Activated CD4-positive, alpha-beta T cell treated with anti-CD3 and anti-CD28 coated beads for 36 hours (primary cell): ENCODE data around the gene XYLT2. TPM values are rescaled to one million over a fixed set of nuclear protein-coding genes. Genes with fewer than 3 reads are reported as not detected.

Experiments used
- ATAC-seq: fragments of 200-7000 bp; cut with Tn5 transposase; one replicate; pipeline ENCODE4 v1.10.0; 2021; ENCODE audit warnings: mild to moderate bottlenecking, moderate library complexity
- CTCF ChIA-PET: fragments of 350-600 bp; sonication (Branson Sonifier 250); formaldehyde crosslinking; loops from one replicate; lab custom pipeline; 2021; ENCODE audit warnings: antibody characterized with exemption; lab: Charles Lee
- POLR2A ChIA-PET: fragments of 350-600 bp; sonication (Branson Sonifier 250); formaldehyde crosslinking; loops from one replicate; lab custom pipeline; 2021; ENCODE audit warnings: antibody characterized with exemption, inconsistent platforms; lab: Charles Lee
- DNase-seq: peaks from one replicate; pipeline ENCODE4 v3.0.0-alpha.2; 2020
- H3K27ac Mint-ChIP-seq: one replicate; pipeline ENCODE4 v1.8.0; 2021; ENCODE audit warnings: mixed read lengths
- H3K27me3 Mint-ChIP-seq: one replicate; pipeline ENCODE4 v1.8.0; 2021; ENCODE audit warnings: mixed read lengths
- H3K36me3 Mint-ChIP-seq: one replicate; pipeline ENCODE4 v1.8.0; 2021; ENCODE audit warnings: low read depth, mixed read lengths
- H3K4me1 Mint-ChIP-seq: one replicate; pipeline ENCODE4 v1.8.0; 2021; ENCODE audit warnings: mixed read lengths
- H3K4me3 Mint-ChIP-seq: one replicate; pipeline ENCODE4 v1.8.0; 2021; ENCODE audit warnings: mild to moderate bottlenecking, moderate library complexity, mixed read lengths
- H3K9me3 Mint-ChIP-seq: one replicate; pipeline ENCODE4 v1.8.0; 2021; ENCODE audit warnings: low read depth, mixed read lengths
- intact Hi-C, 2 experiments: fragments of 100-400 bp; cut with DNase I in 1 of 2; cut with micrococcal nuclease in 1 of 2; formaldehyde crosslinking; loops; one replicate each; pipeline versions ENCODE4 v1.14.2 to v1.15.1; 2022 to 2024; cut with DNase I, micrococcal nuclease
- total RNA-seq, 2 experiments: library from RNA; stranded (reverse); gene quantifications; one replicate each; pipeline ENCODE4 v1.2.3, GENCODE V29; 2021

The XYLT2 gene
- total RNA-seq, 2 experiments from 2014 or later = 29.8 to 30.4 TPM

DNA sequence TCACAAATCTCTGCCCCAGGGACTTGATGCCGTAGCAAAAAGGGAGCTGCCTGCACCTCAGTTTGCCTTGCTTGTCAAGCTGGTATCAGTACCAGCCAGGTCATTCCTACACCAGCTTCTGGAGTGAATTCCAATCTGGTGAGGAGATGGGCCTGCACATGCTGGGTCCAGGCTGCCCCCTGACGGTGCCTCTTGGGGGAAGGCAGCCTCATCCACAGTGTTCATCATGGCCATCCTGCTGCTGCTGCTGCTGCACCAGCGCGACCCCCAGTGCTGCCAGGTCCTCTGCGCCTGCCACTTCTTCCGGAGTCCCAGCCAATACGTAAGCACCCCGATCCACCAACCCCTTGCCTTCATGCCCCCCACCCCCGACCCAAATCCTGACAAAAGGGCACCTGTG, 18.8 kb downstream of the XYLT2 start:
- H3K27ac Mint-ChIP-seq = no peak overlapping the region
- intact Hi-C loops = loop anchor here in 1 of 2 experiments (5.0 kb wide), 1 partner anchor 33 kb away; the partner anchor contains the start of gene LRRC59
- H3K9me3 Mint-ChIP-seq = no peaks in the 10 kb centered on the region
- ATAC-seq (no peak), DNase-seq (no peak)
- no peak overlapping the region for H3K4me3 Mint-ChIP-seq
- ChIA-PET CTCF (interaction anchor here (0.6 to 1.3 kb wide), 3 partner anchors 33 to 164 kb away, joined by 3 read pairs; partner anchors contain the start of gene LRRC59), POLR2A (no interaction called here)
- H3K36me3 Mint-ChIP-seq = peaks cover 17% of the 10 kb centered on the region
- no peaks in the 10 kb centered on the region for H3K27me3 Mint-ChIP-seq
- H3K4me1 Mint-ChIP-seq = peaks cover 8% of the 10 kb centered on the region

DNA sequence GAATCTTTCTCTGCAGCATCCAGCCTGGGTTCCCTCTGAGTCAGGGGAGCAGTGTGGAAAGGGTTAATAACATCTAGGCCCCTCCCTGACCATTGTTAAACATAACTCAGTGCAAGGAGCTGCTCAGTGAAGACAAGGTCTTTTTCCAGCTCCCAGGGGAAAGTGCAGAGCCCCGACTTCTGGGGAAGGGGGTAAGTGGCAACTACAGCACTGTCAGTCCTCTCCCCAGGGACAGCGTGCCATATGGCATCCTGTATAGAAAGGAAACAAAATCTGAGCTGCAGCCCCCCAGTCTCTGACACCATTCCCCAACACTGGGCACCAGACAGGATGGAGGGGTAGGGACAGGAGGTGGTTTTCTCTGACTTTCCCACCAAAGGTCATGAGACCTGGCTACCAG, 19.2 kb downstream of the XYLT2 start:
- Mint-ChIP-seq H3K4me1 (peaks cover 8% of the 10 kb centered on the region), H3K27ac (no peak overlapping the region), H3K27me3 (no peaks in the 10 kb centered on the region), H3K4me3 (no peak overlapping the region), H3K36me3 (peaks cover 22% of the 10 kb centered on the region), H3K9me3 (no peaks in the 10 kb centered on the region)
- ATAC-seq = no peak
- intact Hi-C loops = no loop called here
- DNase-seq = no peak
- ChIA-PET POLR2A (no interaction called here), CTCF (interaction anchor here (0.6 to 1.3 kb wide), 8 partner anchors 14 to 277 kb away, joined by 3 to 5 read pairs (median 3); partner anchors contain the start of gene LRRC59)

DNA sequence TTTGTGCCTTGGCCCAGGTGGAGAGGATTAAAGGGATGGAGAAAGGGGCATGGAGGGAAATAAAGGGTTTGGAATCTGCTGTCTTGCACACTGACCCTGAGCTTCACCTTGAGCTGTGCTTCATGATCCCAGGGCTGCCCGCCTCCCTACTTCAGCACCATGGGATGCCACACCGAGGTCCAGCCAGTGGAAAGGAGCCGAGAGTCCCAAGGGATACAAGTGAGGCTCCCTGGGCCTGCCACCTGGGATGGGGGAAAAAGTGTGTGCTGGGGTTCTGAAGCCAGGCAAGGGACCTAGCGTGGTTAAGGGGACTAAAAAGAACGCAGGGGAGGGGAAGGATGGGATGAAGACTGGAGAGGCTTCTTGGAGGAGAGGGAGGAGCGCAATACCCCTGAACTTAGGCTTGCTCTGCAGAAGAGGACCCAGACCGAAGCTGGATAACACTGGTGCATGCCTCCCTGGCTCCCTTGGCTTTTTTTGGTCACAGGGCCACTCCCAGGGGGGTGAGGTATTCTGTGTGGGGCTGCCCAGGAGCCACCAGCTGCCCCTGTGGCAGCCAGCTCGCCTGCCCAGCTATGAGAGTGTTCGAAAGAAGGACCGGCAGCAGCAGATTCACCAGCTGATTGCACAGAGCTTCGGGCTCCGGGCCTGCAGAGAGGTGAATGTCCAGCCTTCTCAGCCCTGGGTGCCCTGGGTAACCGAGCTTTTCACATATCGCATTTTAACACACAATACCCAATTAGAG, 19.9 kb downstream of the XYLT2 start:
- Mint-ChIP-seq H3K36me3 (peaks cover 26% of the 10 kb centered on the region), H3K9me3 (no peaks in the 10 kb centered on the region), H3K4me1 (peaks cover 10% of the 10 kb centered on the region), H3K4me3 (no peak overlapping the region), H3K27ac (no peak overlapping the region), H3K27me3 (no peaks in the 10 kb centered on the region)
- no peak for ATAC-seq
- intact Hi-C loops = no loop called here
- ChIA-PET CTCF (interaction anchor here (0.6 to 1.3 kb wide), 9 partner anchors 15 to 278 kb away, joined by 3 to 5 read pairs (median 4); partner anchors contain the start of gene LRRC59), POLR2A (no interaction called here)
- no peak for DNase-seq

DNA sequence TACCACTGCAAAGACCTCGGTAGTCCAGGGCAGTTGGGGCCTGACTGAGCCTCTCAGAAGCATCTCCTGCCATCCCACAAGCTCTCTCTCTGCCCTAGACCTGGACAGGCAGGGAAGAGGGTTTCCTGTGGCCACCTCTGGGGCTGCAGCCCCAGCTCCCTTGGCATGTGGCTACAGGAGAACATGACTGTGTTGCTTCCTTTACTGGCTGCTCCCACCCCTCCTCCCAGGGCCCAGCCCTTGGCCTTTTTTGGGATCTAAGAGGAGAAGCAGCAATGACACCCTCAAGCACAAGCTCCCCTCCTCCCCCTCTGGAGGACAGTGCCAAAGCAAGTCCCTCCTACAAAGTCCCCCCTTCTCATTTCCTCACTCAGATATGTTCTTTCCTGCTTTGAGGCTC, 21.5 kb downstream of the XYLT2 start:
- DNase-seq (no peak), ATAC-seq (no peak)
- Mint-ChIP-seq H3K27ac (no peak overlapping the region), H3K4me1 (peaks cover 15% of the 10 kb centered on the region), H3K4me3 (no peak overlapping the region), H3K27me3 (no peaks in the 10 kb centered on the region), H3K9me3 (no peaks in the 10 kb centered on the region), H3K36me3 (peaks cover 33% of the 10 kb centered on the region)
- intact Hi-C loops = no loop called here
- CTCF ChIA-PET = no interaction called here
- POLR2A ChIA-PET = no interaction called here

DNA sequence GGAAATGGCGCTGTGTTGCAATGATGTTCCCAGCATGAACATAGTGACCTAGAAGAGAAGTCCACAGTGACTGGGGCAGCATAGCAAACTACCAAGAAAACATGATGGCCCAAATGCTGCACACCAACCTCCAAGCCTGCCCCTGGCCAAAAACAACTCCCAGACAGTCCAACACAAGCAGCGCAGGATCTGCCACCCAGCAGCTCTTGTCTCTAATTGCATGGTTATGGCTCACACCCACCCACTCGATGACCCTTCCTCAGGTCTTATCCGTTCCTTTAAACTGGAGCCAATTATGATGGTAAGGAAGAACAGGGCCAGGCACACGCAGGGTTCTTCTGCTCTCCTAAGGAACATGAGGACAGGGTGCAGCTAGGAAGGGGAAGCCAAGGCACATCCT, 24.1 kb downstream of the XYLT2 start:
- ATAC-seq = no peak
- ChIA-PET POLR2A (no interaction called here), CTCF (interaction anchor here (1.5 to 5.4 kb wide), 4 partner anchors 8 to 27 kb away, joined by 5 to 31 read pairs (median 18); partner anchors contain the start of gene LRRC59)
- peaks cover 22% of the 10 kb centered on the region for H3K4me1 Mint-ChIP-seq
- H3K27ac Mint-ChIP-seq = no peak overlapping the region
- intact Hi-C loops = loop anchor here in 1 of 2 experiments (5.0 kb wide), 2 partner anchors 107 to 337 kb away; partner anchors contain the start of genes ANKRD40 and RSAD1
- H3K27me3 Mint-ChIP-seq = no peaks in the 10 kb centered on the region
- no peak for DNase-seq
- peaks cover 37% of the 10 kb centered on the region for H3K36me3 Mint-ChIP-seq
- H3K9me3 Mint-ChIP-seq = no peaks in the 10 kb centered on the region
- H3K4me3 Mint-ChIP-seq = no peak overlapping the region

DNA sequence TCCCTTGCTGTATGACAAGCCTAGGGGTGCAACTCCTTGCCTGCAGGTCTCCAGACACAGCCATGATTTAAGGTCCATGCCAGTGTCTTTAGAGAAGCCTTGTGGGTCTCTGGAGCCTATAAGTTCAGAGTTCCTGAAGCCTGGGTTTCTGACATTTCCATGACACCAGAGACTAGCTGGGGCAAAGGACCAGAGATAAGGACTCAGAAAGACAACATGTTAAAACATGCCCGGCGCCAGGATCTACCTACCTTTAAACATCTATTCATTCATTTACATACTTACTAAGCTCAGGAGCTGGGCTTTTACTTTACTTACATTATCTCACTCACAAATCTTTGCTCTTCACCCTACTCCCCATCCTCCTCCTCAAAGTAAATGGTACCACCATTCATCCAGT, 25.6 kb downstream of the XYLT2 start:
- Mint-ChIP-seq H3K36me3 (peaks cover 46% of the 10 kb centered on the region), H3K27ac (peak overlapping the region; percentile 99), H3K4me3 (peak overlapping the region; percentile 89), H3K27me3 (no peaks in the 10 kb centered on the region), H3K9me3 (no peaks in the 10 kb centered on the region), H3K4me1 (peaks cover 22% of the 10 kb centered on the region)
- ChIA-PET CTCF (interaction anchor here (0.9 to 5.4 kb wide), 3 partner anchors 10 to 26 kb away, joined by 4 to 31 read pairs (median 28); partner anchors contain the start of gene LRRC59), POLR2A (interaction anchor here (0.7 kb wide), 1 partner anchor 25 kb away, joined by 8 read pairs; no protein-coding TSS in a partner anchor)
- DNase-seq (no peak), ATAC-seq (no peak)
- intact Hi-C loops = loop anchor here in 1 of 2 experiments (5.0 kb wide), 2 partner anchors 106 to 336 kb away; partner anchors contain the start of genes ANKRD40 and RSAD1

DNA sequence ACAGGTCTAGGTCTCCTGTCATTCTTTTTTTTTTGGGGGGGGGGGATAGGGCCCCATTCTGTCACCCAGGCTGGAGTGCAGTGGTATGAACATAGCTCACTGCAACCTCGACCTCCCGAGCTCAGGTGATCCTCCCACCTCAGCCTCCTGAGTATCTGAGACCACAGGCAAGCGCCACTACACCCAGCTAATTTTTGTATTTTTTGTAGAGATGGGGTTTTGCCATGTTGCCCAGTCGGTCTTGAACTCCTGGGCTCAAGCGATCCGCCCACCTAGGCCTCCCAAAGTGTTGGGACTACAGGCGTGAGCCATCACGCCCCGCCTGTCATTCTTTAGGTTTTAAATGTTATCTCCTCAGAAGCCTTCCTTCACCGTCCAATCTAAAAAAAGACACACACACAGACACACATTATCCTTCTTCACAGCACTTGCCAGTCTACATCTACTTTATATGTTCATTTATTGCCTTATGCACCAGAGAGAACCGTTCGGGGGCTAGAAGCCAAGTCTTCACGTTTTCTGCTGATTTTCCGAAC, 26.4 kb downstream of the XYLT2 start:
- ChIA-PET CTCF (interaction anchor here (0.9 to 5.4 kb wide), 3 partner anchors 9 to 25 kb away, joined by 4 to 31 read pairs (median 28); partner anchors contain the start of gene LRRC59), POLR2A (interaction anchor here (0.6 to 0.7 kb wide), 2 partner anchors 26 to 79 kb away, joined by 3 to 8 read pairs; no protein-coding TSS in a partner anchor)
- peak overlapping the region; percentile 99 for H3K27ac Mint-ChIP-seq
- no peak for DNase-seq
- H3K36me3 Mint-ChIP-seq = peaks cover 43% of the 10 kb centered on the region
- ATAC-seq = no peak
- peaks cover 22% of the 10 kb centered on the region for H3K4me1 Mint-ChIP-seq
- intact Hi-C loops = loop anchor here (1.0 to 5.0 kb wide), 6 partner anchors 25 to 889 kb away; partner anchors contain the start of genes XYLT2 (in 2 of the 2), ANKRD40 (in 1 of the 2), LRRC59 (in 1 of the 2) and MBTD1 (in 1 of the 2)
- H3K27me3 Mint-ChIP-seq = no peaks in the 10 kb centered on the region
- H3K9me3 Mint-ChIP-seq = no peaks in the 10 kb centered on the region
- H3K4me3 Mint-ChIP-seq = peak overlapping the region; percentile 89

DNA sequence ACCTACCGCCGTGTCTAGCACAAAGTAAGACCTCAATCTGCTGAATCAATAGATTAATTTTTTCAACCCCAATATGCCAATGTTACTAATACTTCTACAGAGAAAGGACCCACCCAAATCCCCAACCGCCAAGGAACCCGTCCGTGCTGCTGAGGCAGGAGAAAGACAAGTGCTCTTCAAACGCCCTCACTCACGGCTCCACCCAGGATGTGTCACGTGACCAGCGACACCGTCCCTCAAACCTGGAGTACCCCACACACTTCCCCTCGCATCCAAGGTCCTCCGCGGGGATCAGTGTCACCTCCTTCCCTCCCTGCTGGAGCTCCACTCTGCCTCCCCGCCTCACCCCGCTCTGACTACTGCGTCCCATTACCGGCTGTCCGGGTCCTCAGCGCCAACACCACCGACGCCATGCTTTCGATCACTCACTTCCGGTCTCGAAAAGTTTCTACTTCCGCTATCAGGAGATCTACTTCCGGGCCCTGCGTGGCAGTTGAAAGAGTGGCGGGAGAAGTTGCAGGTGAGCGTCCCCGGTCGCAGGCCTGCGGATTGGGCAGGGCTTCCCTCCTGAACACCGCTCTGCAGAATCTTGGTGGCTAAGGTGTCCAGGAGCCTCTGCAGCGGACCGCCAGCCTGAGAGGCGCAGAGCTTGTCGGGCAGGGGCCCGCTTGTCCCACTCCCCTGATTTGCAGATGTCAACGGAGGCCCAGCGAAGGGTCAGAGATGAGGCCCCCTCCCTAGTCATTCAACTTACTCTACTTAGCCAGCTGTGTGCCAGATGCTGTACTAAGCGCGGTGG, 27.0 kb downstream of the XYLT2 start, which contains the start of the genes EME1 and MRPL27:
TSS of gene EME1 (plus strand) at position 472 of the 799 bp plus-strand sequence. CDS start 1,980 bp downstream, outside the sequence.
TSS of gene MRPL27 (minus strand) at position 427 of the 799 bp plus-strand sequence. CDS start at position 413, 14 bp downstream.
- Mint-ChIP-seq H3K4me3 (peak within 1 kb of the TSS; percentile 89), H3K27me3 (no peaks in the 10 kb centered on the region), H3K27ac (peak within 1 kb of the TSS; percentile 99), H3K9me3 (no peaks in the 10 kb centered on the region), H3K36me3 (peaks cover 40% of the 10 kb centered on the region), H3K4me1 (peaks cover 22% of the 10 kb centered on the region)
- DNase-seq (peak; percentile 89), ATAC-seq (peak; percentile 95)
- CTCF ChIA-PET = interaction anchor here (0.6 to 5.4 kb wide), 3 partner anchors 11 to 219 kb away, joined by 3 to 31 read pairs (median 28); partner anchors contain the start of gene LRRC59
- POLR2A ChIA-PET = interaction anchor here (0.6 to 1.2 kb wide), 4 partner anchors 20 to 78 kb away, joined by 3 to 5 read pairs (median 4); partner anchors contain the start of gene LRRC59
- intact Hi-C loops = loop anchor here (1.0 to 5.0 kb wide), 12 partner anchors 24 to 888 kb away; partner anchors contain the start of genes ANKRD40 (in 2 of the 2), LRRC59 (in 2 of the 2), RSAD1 (in 2 of the 2) and XYLT2 (in 2 of the 2)

DNA sequence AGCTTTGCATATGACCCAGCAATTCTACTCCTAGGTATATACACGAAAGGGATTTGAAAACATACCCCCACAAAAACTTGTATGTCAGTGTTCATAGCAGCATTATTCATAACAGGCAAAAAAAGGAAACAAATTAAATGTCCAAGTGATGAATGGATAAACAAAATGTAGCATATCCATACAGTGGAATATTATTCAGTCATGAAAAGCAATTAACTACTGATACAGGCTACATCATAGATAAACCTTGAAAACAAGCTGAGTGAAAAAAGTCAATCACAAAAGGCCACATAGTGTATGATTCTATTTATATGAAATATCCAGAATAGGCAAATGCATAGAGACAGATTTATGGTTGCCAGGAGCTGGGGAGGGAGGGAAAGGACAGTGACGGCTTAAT, 27.8 kb downstream of the XYLT2 start:
- ATAC-seq (no peak), DNase-seq (no peak)
- Mint-ChIP-seq H3K4me3 (peak overlapping the region; percentile 89), H3K27ac (peak overlapping the region; percentile 99), H3K27me3 (no peaks in the 10 kb centered on the region), H3K9me3 (no peaks in the 10 kb centered on the region), H3K36me3 (peaks cover 38% of the 10 kb centered on the region), H3K4me1 (peaks cover 22% of the 10 kb centered on the region)
- CTCF ChIA-PET = interaction anchor here (0.8 to 5.4 kb wide), 3 partner anchors 12 to 27 kb away, joined by 3 to 31 read pairs (median 28); partner anchors contain the start of gene LRRC59
- POLR2A ChIA-PET = interaction anchor here (0.7 to 1.2 kb wide), 2 partner anchors 19 to 24 kb away, joined by 4 to 5 read pairs; partner anchors contain the start of gene LRRC59
- intact Hi-C loops = loop anchor here (1.0 to 5.0 kb wide), 11 partner anchors 24 to 887 kb away; partner anchors contain the start of genes ANKRD40 (in 2 of the 2), RSAD1 (in 2 of the 2), ACSF2 (in 1 of the 2) and LRRC59 (in 1 of the 2)
